Bronchial epithelial cell (primary cell): Measurements from ENCODE around the gene ZNF324B. TPM values are rescaled to one million over a fixed set of nuclear protein-coding genes. Genes with fewer than 3 reads are reported as not detected.
"Not testable (repeated sequence)": the region's sequence is repeated elsewhere in the genome, so short reads cannot be mapped to it uniquely, and the experiment has no call there.

Source experiments
- DNase-seq: peaks from one replicate; pipeline ENCODE4 v3.0.0-alpha.2; 2010; ENCODE audit warnings: low read depth
- FAIRE-seq: peaks from 2 replicates; lab custom pipeline; 2011; peaks lifted over from hg19 to GRCh38; lab: Jason Lieb, UNC
- H3K27me3 ChIP-seq: 2 replicates; pipeline ENCODE4 v1.5.1; 2011; ENCODE audit warnings: low read length; ENCODE audit not compliant: control insufficient read depth, insufficient read depth
- H3K36me3 ChIP-seq: 2 replicates; pipeline ENCODE4 v1.5.1; 2011; ENCODE audit warnings: low read length; ENCODE audit not compliant: control insufficient read depth, insufficient read depth
- H3K4me3 ChIP-seq: 2 replicates; pipeline ENCODE4 v1.5.1; 2011; ENCODE audit warnings: mild to moderate bottlenecking, low read depth, low read length, control low read depth
- total RNA-seq: library from RNA; depleted of rRNA; stranded (reverse); fragments of >200 nt; gene quantifications from 2 replicates; pipeline ENCODE4 v1.2.1, GENCODE V29; 2014
- TF ChIP-seq, protein P1 (sequence below): IDR thresholded peaks from 2 replicates; pipeline ENCODE4 v1.5.1; 2011; ENCODE audit warnings: mild to moderate bottlenecking, moderate library complexity, low read length, control low read depth, inconsistent platforms; ENCODE audit not compliant: insufficient read depth, severe bottlenecking

Gene ZNF324B
- total RNA-seq, 1 donor from 2014 or later, result 10.8 TPM

DNA sequence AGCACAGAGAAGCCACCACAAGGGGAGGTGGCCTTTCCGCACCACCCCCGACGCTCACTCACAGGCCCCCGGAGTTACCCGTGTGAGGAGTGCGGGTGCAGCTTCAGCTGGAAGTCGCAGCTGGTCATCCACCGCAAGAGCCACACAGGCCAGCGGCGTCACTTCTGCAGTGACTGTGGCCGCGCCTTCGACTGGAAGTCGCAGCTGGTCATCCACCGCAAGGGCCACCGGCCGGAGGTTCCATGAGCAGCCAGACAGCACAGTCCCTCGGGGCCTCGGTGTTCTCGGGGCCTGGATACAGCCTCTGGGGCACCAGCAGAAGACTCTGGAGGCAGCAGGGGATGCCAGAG is 29.0 kb downstream of the ZNF324B start:
- TF ChIP-seq, protein P1, sequence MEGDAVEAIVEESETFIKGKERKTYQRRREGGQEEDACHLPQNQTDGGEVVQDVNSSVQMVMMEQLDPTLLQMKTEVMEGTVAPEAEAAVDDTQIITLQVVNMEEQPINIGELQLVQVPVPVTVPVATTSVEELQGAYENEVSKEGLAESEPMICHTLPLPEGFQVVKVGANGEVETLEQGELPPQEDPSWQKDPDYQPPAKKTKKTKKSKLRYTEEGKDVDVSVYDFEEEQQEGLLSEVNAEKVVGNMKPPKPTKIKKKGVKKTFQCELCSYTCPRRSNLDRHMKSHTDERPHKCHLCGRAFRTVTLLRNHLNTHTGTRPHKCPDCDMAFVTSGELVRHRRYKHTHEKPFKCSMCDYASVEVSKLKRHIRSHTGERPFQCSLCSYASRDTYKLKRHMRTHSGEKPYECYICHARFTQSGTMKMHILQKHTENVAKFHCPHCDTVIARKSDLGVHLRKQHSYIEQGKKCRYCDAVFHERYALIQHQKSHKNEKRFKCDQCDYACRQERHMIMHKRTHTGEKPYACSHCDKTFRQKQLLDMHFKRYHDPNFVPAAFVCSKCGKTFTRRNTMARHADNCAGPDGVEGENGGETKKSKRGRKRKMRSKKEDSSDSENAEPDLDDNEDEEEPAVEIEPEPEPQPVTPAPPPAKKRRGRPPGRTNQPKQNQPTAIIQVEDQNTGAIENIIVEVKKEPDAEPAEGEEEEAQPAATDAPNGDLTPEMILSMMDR, result no peak
- no peak overlapping the region for H3K4me3 ChIP-seq
- no peak for FAIRE-seq
- peaks cover 1% of the 10 kb centered on the region for H3K36me3 ChIP-seq
- no peaks in the 10 kb centered on the region for H3K27me3 ChIP-seq
- no peak for DNase-seq

DNA sequence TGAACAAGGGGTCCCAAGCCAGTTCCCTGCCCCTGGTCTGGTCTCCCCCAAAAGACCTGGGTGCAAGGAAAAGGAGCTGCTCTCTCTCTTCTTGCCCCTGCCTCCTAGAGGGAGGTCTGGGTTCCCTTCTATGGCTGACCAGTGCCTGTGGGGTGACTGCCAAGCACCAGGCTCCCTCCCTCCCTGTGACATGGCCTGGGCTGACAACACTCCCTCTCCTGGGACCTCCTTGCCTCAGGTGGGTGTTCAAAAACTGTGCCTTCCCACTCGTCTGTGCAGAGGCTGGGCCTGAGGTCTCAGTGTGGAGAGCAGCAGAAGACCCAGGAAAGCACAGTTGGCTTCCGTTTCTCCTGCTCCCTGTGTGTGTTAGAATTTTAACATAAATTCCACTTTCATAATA is 29.4 kb downstream of the ZNF324B start:
- FAIRE-seq, result no peak
- H3K27me3 ChIP-seq, result no peaks in the 10 kb centered on the region
- TF ChIP-seq, protein P1, result no peak
- H3K4me3 ChIP-seq, result no peak overlapping the region
- peaks cover 1% of the 10 kb centered on the region for H3K36me3 ChIP-seq
- DNase-seq, result no peak

DNA sequence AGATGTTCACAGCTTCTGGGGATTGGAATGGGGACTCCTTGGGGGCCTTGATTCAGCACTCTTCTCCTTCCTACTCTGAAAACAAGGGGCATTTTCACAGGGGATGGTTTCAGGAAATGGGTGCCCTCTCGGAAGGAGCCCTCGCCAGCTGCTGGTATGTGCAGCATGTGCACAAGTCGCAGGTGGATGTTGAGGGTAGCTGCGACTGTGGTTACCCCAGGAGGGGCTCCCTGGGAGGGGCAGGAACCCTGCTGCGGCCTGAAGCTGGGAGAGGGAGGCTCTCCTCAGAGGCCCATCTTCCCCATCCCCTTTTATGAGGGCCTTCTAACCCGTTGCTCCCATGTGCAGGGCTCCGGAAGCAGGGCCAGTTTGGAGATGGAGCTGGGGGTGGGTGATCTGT is 30.9 kb downstream of the ZNF324B start:
- H3K4me3 ChIP-seq, result no peak overlapping the region
- TF ChIP-seq, protein P1, result no peak
- FAIRE-seq, result no peak
- H3K36me3 ChIP-seq, result peaks cover 1% of the 10 kb centered on the region
- no peaks in the 10 kb centered on the region for H3K27me3 ChIP-seq
- no peak for DNase-seq

DNA sequence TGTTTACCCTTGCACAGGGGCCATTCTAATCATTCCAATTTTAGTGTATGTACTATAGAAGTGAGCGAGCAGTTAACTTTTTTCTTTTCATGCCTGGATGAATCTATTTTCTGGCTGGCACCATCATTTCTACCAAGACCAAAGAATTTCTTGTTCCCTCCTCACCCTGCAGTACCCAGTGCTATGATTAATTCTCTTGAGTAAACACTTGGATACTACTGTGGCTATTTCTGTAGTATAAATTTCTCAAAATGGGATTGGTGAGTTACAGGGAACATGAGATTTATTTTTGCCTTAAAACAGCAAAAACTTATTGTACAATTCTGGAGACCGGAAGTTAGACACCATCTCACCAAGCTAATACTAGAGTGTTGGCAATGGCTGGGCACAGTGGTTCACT is 32.4 kb downstream of the ZNF324B start:
- TF ChIP-seq, protein P1, result no peak
- H3K36me3 ChIP-seq, result no peaks in the 10 kb centered on the region
- H3K27me3 ChIP-seq, result no peaks in the 10 kb centered on the region
- DNase-seq (no peak), FAIRE-seq (no peak)
- H3K4me3 ChIP-seq, result no peak overlapping the region

DNA sequence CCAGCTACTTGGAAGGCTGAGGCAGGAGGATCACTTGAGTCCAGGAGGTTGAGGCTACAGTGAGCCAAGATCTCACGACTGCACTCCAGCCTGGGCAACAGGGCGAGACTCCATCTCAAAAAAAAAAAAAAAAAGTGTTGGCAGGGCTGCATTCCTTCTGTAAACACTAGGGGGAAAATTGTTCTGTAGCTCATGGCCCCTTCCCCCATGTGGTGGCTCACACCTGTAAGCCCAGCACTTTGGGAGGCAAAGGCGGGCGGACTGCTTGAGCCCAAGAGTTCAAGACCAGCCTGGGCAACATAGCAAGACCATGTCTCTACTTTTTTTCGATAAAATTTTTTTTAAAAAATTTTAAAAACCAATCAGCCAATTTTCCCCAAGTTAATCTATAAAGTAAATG is 32.9 kb downstream of the ZNF324B start:
- H3K4me3 ChIP-seq, H3K36me3 ChIP-seq, FAIRE-seq, DNase-seq, H3K27me3 ChIP-seq: not testable (repeated sequence)

DNA sequence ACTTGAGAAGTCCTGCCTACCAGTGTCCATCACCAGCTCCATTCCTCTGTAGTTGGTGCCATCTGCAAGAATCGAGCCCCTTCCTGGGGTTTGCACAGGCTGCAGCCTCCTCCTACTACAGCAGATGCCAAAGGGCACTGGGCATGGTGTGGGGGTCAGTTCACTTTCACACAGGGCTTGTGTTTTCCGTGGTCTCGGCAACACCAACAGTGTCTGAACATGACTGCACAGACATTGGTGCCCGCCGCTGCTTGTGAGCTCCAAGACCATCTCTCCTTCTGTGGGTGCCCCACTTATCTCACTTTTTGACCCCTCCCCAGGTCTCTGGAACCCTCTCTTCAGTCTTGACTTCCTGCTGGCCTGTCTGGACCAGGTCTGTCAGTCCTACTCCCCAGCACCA is 40.0 kb downstream of the ZNF324B start:
- FAIRE-seq (no peak), DNase-seq (no peak)
- no peaks in the 10 kb centered on the region for H3K36me3 ChIP-seq
- H3K27me3 ChIP-seq, result no peaks in the 10 kb centered on the region
- TF ChIP-seq, protein P1, result no peak
- H3K4me3 ChIP-seq, result no peak overlapping the region
